Activated B cell treated with CpG ODN at 0.5 μM for 24 hours (primary cell): ENCODE data around the gene ANKRD40. TPM values are rescaled to one million over a fixed set of nuclear protein-coding genes. Genes with fewer than 3 reads are reported as not detected.

Experiments
- ATAC-seq: fragments of 200-7000 bp; cut with Tn5 transposase; one replicate; pipeline ENCODE4 v1.10.0; 2021; ENCODE audit warnings: low read depth, mild to moderate bottlenecking, moderate library complexity
- CTCF ChIA-PET: fragments of 350-600 bp; sonication (Branson Sonifier 250); formaldehyde crosslinking; loops from one replicate; lab custom pipeline; 2021; ENCODE audit warnings: antibody characterized with exemption; lab: Charles Lee
- POLR2A ChIA-PET: fragments of 350-600 bp; sonication (Branson Sonifier 250); formaldehyde crosslinking; loops from one replicate; lab custom pipeline; 2021; ENCODE audit warnings: antibody characterized with exemption; lab: Charles Lee
- DNase-seq: peaks from one replicate; pipeline ENCODE4 v3.0.0; 2022
- H3K27ac Mint-ChIP-seq: one replicate; pipeline ENCODE4 v1.8.0; 2020; ENCODE audit warnings: mixed read lengths
- H3K27me3 Mint-ChIP-seq: one replicate; pipeline ENCODE4 v1.8.0; 2021; ENCODE audit warnings: mixed read lengths
- H3K36me3 Mint-ChIP-seq: one replicate; pipeline ENCODE4 v1.8.0; 2021; ENCODE audit warnings: low read depth, mixed read lengths
- H3K4me1 Mint-ChIP-seq: one replicate; pipeline ENCODE4 v1.8.0; 2021; ENCODE audit warnings: mixed read lengths
- H3K4me3 Mint-ChIP-seq: one replicate; pipeline ENCODE4 v1.8.0; 2020; ENCODE audit warnings: mild to moderate bottlenecking, mixed read lengths
- H3K9me3 Mint-ChIP-seq: one replicate; pipeline ENCODE4 v1.8.0; 2020; ENCODE audit warnings: mixed read lengths
- CTCF ChIP-seq: fragments of 200-600 bp; IDR thresholded peaks from one replicate; pipeline ENCODE4 v1.8.0; 2022; ENCODE audit warnings: antibody characterized with exemption, mild to moderate bottlenecking
- intact Hi-C: fragments of 100-400 bp; cut with micrococcal nuclease; formaldehyde crosslinking; loops from one replicate; pipeline ENCODE4 v1.15.1; 2024
- total RNA-seq: library from RNA; stranded (reverse); gene quantifications from 2 replicates; pipeline ENCODE4 v1.2.3, GENCODE V29; 2022

ANKRD40 gene
- total RNA-seq, 1 donor from 2014 or later = 39.0 TPM

- ChIA-PET POLR2A (interaction anchor here (0.6 kb wide), 1 partner anchor 12 kb away, joined by 6 read pairs; no protein-coding TSS in a partner anchor), CTCF (no interaction called here)
- Mint-ChIP-seq H3K4me1 (no peaks in the 10 kb centered on the region), H3K27ac (no peak overlapping the region), H3K27me3 (no peaks in the 10 kb centered on the region), H3K9me3 (no peaks in the 10 kb centered on the region), H3K4me3 (no peak overlapping the region), H3K36me3 (peaks cover 46% of the 10 kb centered on the region)
- ATAC-seq = no peak
- intact Hi-C loops = no loop called here
- no peak for DNase-seq
- TF ChIP-seq CTCF = no peak
These were observed 15.2 kb downstream of the ANKRD40 start for GRCh38 chr17:50692448-50693035.

DNA sequence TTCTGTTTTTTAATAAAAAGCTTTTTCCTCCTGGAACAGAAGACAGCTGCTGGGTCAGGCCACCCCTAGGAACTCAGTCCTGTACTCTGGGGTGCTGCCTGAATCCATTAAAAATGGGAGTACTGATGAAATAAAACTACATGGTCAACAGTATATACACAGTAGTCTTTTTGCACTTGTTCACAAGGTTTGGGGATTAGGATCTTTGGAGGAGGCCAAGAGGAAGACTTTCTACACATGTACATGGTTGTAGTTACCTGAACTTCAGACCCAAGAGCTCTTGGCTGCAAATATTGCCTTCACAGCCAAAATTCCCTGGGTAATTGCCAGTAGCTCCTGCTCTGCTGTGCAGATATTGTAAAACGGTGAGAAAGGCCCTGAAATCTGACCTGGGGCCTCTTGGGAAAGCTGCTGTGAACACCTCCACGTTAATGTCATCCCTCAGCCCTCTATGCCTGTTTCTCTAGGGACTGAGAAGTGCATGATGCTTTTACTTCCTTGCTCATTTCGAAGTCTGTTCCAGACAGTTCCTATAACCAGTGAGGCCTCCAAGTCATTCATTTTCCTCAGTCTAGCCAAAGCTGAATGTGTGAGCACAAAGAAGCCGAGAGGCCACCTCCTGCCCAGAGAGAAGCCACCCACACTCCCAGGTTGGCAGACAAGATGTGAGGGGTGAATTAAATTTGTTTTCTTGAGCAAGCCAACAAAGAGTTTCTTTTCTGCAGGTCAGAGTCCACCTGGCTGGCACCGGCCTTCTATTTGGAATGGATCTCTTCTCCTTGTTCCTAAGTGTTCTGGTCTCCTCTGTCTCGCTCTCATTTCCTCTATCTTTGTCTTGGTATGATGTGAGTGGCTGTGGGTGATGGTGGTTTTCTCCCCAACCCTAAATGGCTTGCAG is 15.9 kb downstream of the ANKRD40 start:
- POLR2A ChIA-PET = interaction anchor here (0.6 kb wide), 1 partner anchor 180 kb away, joined by 5 read pairs; no protein-coding TSS in a partner anchor
- CTCF ChIA-PET = interaction anchor here (0.6 kb wide), 1 partner anchor 92 kb away, joined by 4 read pairs; no protein-coding TSS in a partner anchor
- no peaks in the 10 kb centered on the region for H3K9me3 Mint-ChIP-seq
- no peaks in the 10 kb centered on the region for H3K27me3 Mint-ChIP-seq
- no peak for TF ChIP-seq CTCF
- intact Hi-C loops = no loop called here
- H3K27ac Mint-ChIP-seq = no peak overlapping the region
- H3K4me1 Mint-ChIP-seq = no peaks in the 10 kb centered on the region
- ATAC-seq (no peak), DNase-seq (no peak)
- H3K36me3 Mint-ChIP-seq = peaks cover 39% of the 10 kb centered on the region
- no peak overlapping the region for H3K4me3 Mint-ChIP-seq

DNA sequence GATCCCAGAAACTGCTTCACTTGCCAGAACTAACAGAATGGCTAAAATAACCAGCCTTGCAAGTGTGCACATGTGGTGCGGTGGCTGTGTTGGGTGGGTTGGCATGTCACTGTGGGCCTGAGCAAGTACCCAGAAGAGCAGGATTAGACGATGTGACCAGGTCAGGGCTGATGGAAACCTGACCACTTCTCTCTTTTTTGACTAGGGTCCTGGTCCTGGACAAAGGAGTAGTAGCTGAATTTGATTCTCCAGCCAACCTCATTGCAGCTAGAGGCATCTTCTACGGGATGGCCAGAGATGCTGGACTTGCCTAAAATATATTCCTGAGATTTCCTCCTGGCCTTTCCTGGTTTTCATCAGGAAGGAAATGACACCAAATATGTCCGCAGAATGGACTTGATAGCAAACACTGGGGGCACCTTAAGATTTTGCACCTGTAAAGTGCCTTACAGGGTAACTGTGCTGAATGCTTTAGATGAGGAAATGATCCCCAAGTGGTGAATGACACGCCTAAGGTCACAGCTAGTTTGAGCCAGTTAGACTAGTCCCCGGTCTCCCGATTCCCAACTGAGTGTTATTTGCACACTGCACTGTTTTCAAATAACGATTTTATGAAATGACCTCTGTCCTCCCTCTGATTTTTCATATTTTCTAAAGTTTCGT is 16.7 kb downstream of the ANKRD40 start:
- DNase-seq = no peak
- H3K4me3 Mint-ChIP-seq = no peak overlapping the region
- no peak overlapping the region for H3K27ac Mint-ChIP-seq
- ChIA-PET POLR2A (interaction anchor here (0.6 kb wide), 1 partner anchor 179 kb away, joined by 5 read pairs; no protein-coding TSS in a partner anchor), CTCF (interaction anchor here (0.6 kb wide), 1 partner anchor 92 kb away, joined by 4 read pairs; no protein-coding TSS in a partner anchor)
- intact Hi-C loops = no loop called here
- H3K4me1 Mint-ChIP-seq = no peaks in the 10 kb centered on the region
- no peaks in the 10 kb centered on the region for H3K27me3 Mint-ChIP-seq
- TF ChIP-seq CTCF = no peak
- peaks cover 31% of the 10 kb centered on the region for H3K36me3 Mint-ChIP-seq
- no peaks in the 10 kb centered on the region for H3K9me3 Mint-ChIP-seq
- no peak for ATAC-seq

DNA sequence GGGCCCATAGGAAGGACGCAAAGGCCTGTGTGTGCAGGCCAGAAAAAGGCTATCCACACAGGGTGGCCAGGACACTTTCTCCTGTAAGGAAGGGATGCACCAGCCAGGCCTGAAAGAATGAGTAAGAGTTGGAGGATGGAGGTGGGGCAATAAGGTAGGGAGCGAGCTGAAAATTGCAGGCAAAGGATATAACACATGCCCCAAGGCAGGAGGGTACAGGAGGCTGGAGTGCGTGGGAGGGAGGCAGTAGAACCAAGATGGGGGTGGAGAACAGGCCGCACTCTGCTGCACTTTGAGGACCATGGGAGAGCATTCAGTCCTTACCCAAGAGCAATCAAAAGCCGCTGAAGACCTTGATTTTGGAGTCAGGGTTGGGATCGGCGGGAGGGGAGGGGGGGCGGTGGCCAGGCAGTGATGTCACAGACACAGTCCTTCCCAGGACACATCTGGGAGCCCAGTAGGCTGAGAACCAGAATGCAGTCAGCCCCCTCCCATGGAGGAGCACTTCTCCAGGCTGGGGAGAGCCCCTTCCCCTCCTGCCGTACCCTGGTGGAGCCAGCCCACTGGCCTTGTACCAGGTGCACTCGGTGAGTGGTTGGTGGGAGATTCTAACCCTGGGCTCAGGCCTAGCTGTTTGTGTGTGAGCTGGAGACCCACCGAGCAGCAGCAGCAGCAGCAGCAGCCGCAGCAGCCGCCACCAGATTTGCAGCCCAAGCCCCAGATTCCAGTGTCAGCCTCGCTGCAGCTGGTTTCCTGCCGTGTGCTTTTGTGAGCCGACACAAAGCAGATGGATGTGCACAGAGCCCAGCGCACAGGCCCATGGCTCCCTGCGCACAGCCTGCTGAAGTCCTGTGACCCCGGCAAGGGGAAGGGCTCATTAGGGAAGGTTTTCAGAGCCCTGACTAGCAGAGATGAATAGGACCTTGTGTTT is 17.5 kb downstream of the ANKRD40 start:
- intact Hi-C loops = no loop called here
- H3K9me3 Mint-ChIP-seq = no peaks in the 10 kb centered on the region
- no peaks in the 10 kb centered on the region for H3K4me1 Mint-ChIP-seq
- ATAC-seq = no peak
- H3K27me3 Mint-ChIP-seq = no peaks in the 10 kb centered on the region
- no peak overlapping the region for H3K4me3 Mint-ChIP-seq
- ChIA-PET CTCF (no interaction called here), POLR2A (no interaction called here)
- DNase-seq = no peak
- no peak for TF ChIP-seq CTCF
- no peak overlapping the region for H3K27ac Mint-ChIP-seq
- peaks cover 23% of the 10 kb centered on the region for H3K36me3 Mint-ChIP-seq
